Kidney epithelial cell (primary cell): ENCODE data around the gene EIF1AD. TPM values are rescaled to one million over a fixed set of nuclear protein-coding genes. Genes with fewer than 3 reads are reported as not detected.
"Not testable (repeated sequence)": the region's sequence is repeated elsewhere in the genome, so short reads cannot be mapped to it uniquely, and the experiment has no call there.

Experiments used
- DNase-seq: peaks from one replicate; pipeline ENCODE4 v3.0.0-alpha.2; 2010; ENCODE audit warnings: low read depth
- H3K27me3 ChIP-seq: 2 replicates; pipeline ENCODE4 v1.6.0; 2011; ENCODE audit warnings: low read length; ENCODE audit not compliant: control insufficient read depth, insufficient read depth
- H3K36me3 ChIP-seq: 2 replicates; pipeline ENCODE4 v1.5.1; 2011; ENCODE audit warnings: low read length; ENCODE audit not compliant: control insufficient read depth, insufficient read depth
- H3K4me3 ChIP-seq: 2 replicates; pipeline ENCODE4 v1.5.1; 2011; ENCODE audit warnings: low read depth, mild to moderate bottlenecking, control low read depth, low read length
- CTCF ChIP-seq: IDR thresholded peaks from 2 replicates; pipeline ENCODE4 v1.5.1; 2011; ENCODE audit warnings: mild to moderate bottlenecking, moderate library complexity, low read length, control low read depth, inconsistent platforms; ENCODE audit not compliant: insufficient read depth, poor library complexity, severe bottlenecking
- total RNA-seq: library from RNA; depleted of rRNA; stranded (reverse); fragments of >200 nt; gene quantifications from 2 replicates; pipeline ENCODE4 v1.2.3, GENCODE V29; 2015

EIF1AD gene
- total RNA-seq, 1 donor from 2014 or later = 33.4 TPM

- Histone ChIP-seq H3K36me3 (no peaks in the 10 kb centered on the region), H3K27me3 (peaks cover 4% of the 10 kb centered on the region), H3K4me3 (no peak within 1 kb of the TSS)
- DNase-seq = no peak
- no peak for TF ChIP-seq CTCF
Observed at GRCh38 chr11:66026017-66026529, 24.1 kb upstream of the EIF1AD start, which contains the start of gene CATSPER1. TSS of gene CATSPER1 (minus strand) at chr11:66026479. CDS start at chr11:66026379, 100 bp downstream.

GRCh38 chr11:66023186-66023440 is 21.2 kb upstream of the EIF1AD start:
- not testable (repeated sequence) for H3K27me3 ChIP-seq, H3K36me3 ChIP-seq, DNase-seq, H3K4me3 ChIP-seq

- Histone ChIP-seq H3K36me3 (no peaks in the 10 kb centered on the region), H3K4me3 (no peak overlapping the region), H3K27me3 (peaks cover 4% of the 10 kb centered on the region)
- peak; percentile 95 for TF ChIP-seq CTCF
- no peak for DNase-seq
Observed at GRCh38 chr11:66022401-66023185, 20.6 kb upstream of the EIF1AD start.

GRCh38 chr11:66020618-66021357 is 18.8 kb upstream of the EIF1AD start:
- no peaks in the 10 kb centered on the region for H3K36me3 ChIP-seq
- no peak for TF ChIP-seq CTCF
- no peak overlapping the region for H3K4me3 ChIP-seq
- DNase-seq = peak; percentile 63
- H3K27me3 ChIP-seq = peaks cover 4% of the 10 kb centered on the region

GRCh38 chr11:66020212-66020611 is 18.3 kb upstream of the EIF1AD start:
- no peak for TF ChIP-seq CTCF

GRCh38 chr11:66017321-66017720 is 15.4 kb upstream of the EIF1AD start:
- H3K4me3 ChIP-seq = no peak overlapping the region
- no peaks in the 10 kb centered on the region for H3K27me3 ChIP-seq
- TF ChIP-seq CTCF = no peak
- DNase-seq = no peak
- no peaks in the 10 kb centered on the region for H3K36me3 ChIP-seq

More at GRCh38 chr11:66020212-66020611, 18.3 kb upstream of the EIF1AD start:
- Histone ChIP-seq H3K4me3 (no peak overlapping the region), H3K36me3 (no peaks in the 10 kb centered on the region), H3K27me3 (peaks cover 4% of the 10 kb centered on the region)
- no peak for DNase-seq
